SU-DHL-6 (cell line): ENCODE results near the gene VDAC1.

ENCODE experiments used
- CTCF ChIP-seq: fragments of 200-600 bp; sonication (generic); IDR thresholded peaks from one replicate; pipeline ENCODE4 v1.5.1; 2017; ENCODE audit warnings: antibody characterized with exemption, mild to moderate bottlenecking, low read length, moderate library complexity; ENCODE audit not compliant: insufficient read depth, poor library complexity, severe bottlenecking
- EZH2phosphoT487 ChIP-seq: fragments of 200-600 bp; sonication (generic), shearing (Covaris generic); conservative IDR thresholded peaks from 2 replicates; pipeline ENCODE4 v1.6.1; 2018; ENCODE audit warnings: mild to moderate bottlenecking, antibody characterized with exemption, low read length, moderate library complexity, mixed read lengths

GRCh38 chr5:134046330-134046729, 41.6 kb upstream of the VDAC1 start:
- TF ChIP-seq CTCF = no peak
- no peak for TF ChIP-seq EZH2phosphoT487
